ENCODE data around the gene TINAG.

Gene TINAG

GRCh38 chr6:54308289-54308985, at the start of gene TINAG:
Gene TINAG (plus strand): TSS chr6:54308441. CDS start chr6:54308551, 110 bp downstream.
- no peak for DNase-seq

GRCh38 chr6:54260025-54260424, 48.2 kb upstream of the TINAG start:
- DNase-seq = no peak

GRCh38 chr6:54262499-54262898, 45.7 kb upstream of the TINAG start:
- no peak for DNase-seq

- DNase-seq = no peak
Measured at GRCh38 chr6:54262971-54263370, 45.3 kb upstream of the TINAG start.

GRCh38 chr6:54264581-54265272, 43.5 kb upstream of the TINAG start:
- no peak for DNase-seq

GRCh38 chr6:54266400-54266923, 41.8 kb upstream of the TINAG start:
- no peak for DNase-seq

GRCh38 chr6:54267798-54268197, 40.4 kb upstream of the TINAG start:
- DNase-seq = no peak

GRCh38 chr6:54273214-54273820, 34.9 kb upstream of the TINAG start:
- DNase-seq = no peak

GRCh38 chr6:54274383-54274782, 33.9 kb upstream of the TINAG start:
- DNase-seq = no peak

- no peak for DNase-seq
Measured at GRCh38 chr6:54282186-54282585, 26.1 kb upstream of the TINAG start.

- no peak for DNase-seq
Measured at GRCh38 chr6:54284161-54284860, 23.9 kb upstream of the TINAG start.

- DNase-seq = no peak
Measured at GRCh38 chr6:54285595-54285994, 22.6 kb upstream of the TINAG start.

- no peak for DNase-seq
Measured at GRCh38 chr6:54286141-54286540, 22.1 kb upstream of the TINAG start.

GRCh38 chr6:54288474-54288873, 19.8 kb upstream of the TINAG start:
- no peak for DNase-seq

- DNase-seq = no peak
Measured at GRCh38 chr6:54289426-54289825, 18.8 kb upstream of the TINAG start.

GRCh38 chr6:54291146-54291545, 17.1 kb upstream of the TINAG start:
- no peak for DNase-seq

- no peak for DNase-seq
Measured at GRCh38 chr6:54291738-54292137, 16.5 kb upstream of the TINAG start.

- no peak for DNase-seq
Measured at GRCh38 chr6:54294965-54295532, 13.2 kb upstream of the TINAG start.

GRCh38 chr6:54299542-54300269, 8.5 kb upstream of the TINAG start:
- no peak for DNase-seq

GRCh38 chr6:54301770-54302169, 6.5 kb upstream of the TINAG start:
- DNase-seq = no peak

GRCh38 chr6:54307439-54307910, 766 bp upstream of the TINAG start:
- no peak for DNase-seq

GRCh38 chr6:54308986-54309315, 710 bp downstream of the TINAG start:
- no peak for DNase-seq

Measured in GF-D8 (cell line).